Activated naive CD8-positive, alpha-beta T cell treated with anti-CD3 and anti-CD28 coated beads, Interleukin-2, amount 10 ng/mL, durations not matched to agents 7 days and 5 days (primary cell): ENCODE measurements around the gene NPAS3. TPM values are rescaled to one million over a fixed set of nuclear protein-coding genes. Genes with fewer than 3 reads are reported as not detected.

Experiments
- ATAC-seq: fragments of 150-1000 bp; cut with Tn5 transposase; one replicate; pipeline ENCODE4 v1.10.0; 2021; ENCODE audit warnings: low read depth, moderate library complexity
- POLR2A ChIA-PET: fragments of 350-600 bp; sonication (Branson Sonifier 250); formaldehyde crosslinking; loops from one replicate; lab custom pipeline; 2021; ENCODE audit warnings: antibody characterized with exemption; lab: Charles Lee
- DNase-seq: peaks from one replicate; pipeline ENCODE4 v3.0.0; 2021
- H3K27ac Mint-ChIP-seq: one replicate; pipeline ENCODE4 v1.8.0; 2022; ENCODE audit warnings: mild to moderate bottlenecking, mixed read lengths
- H3K27me3 Mint-ChIP-seq: one replicate; pipeline ENCODE4 v1.8.0; 2022; ENCODE audit warnings: mild to moderate bottlenecking, moderate library complexity, mixed read lengths
- H3K36me3 Mint-ChIP-seq: one replicate; pipeline ENCODE4 v1.8.0; 2021; ENCODE audit warnings: mild to moderate bottlenecking, mixed read lengths
- H3K4me1 Mint-ChIP-seq: one replicate; pipeline ENCODE4 v1.8.0; 2021; ENCODE audit warnings: mixed read lengths
- H3K4me3 Mint-ChIP-seq: one replicate; pipeline ENCODE4 v1.8.0; 2022; ENCODE audit warnings: mild to moderate bottlenecking, moderate library complexity, mixed read lengths
- H3K9me3 Mint-ChIP-seq: one replicate; pipeline ENCODE4 v1.8.0; 2021; ENCODE audit warnings: mixed read lengths
- total RNA-seq, 2 experiments: library from RNA; stranded (reverse); gene quantifications; one replicate each; pipeline ENCODE4 v1.2.3, GENCODE V29; 2021

The NPAS3 gene
- total RNA-seq, 2 experiments from 2014 or later = not detected

DNA sequence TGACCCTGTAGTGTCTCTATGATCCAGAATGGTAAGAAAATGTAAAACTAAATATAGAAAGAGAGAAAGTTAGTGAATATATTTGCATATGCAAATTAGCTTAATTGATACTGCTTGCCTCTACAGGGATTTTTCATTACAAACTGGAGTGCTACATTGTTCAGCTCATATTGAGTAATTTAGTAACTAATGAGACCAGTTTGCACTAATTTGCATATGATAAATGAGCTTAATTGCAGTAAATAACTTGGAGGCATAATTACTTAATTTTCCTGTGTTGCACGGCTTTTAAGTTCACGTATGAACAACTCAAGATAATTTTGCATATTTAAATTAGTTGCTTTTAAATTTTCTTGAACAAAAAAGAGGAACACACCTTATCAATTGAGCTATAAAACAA is 436.5 kb downstream of the NPAS3 start:
- POLR2A ChIA-PET = no interaction called here
- no peaks in the 10 kb centered on the region for H3K9me3 Mint-ChIP-seq
- H3K27ac Mint-ChIP-seq = no peak overlapping the region
- no peak for ATAC-seq
- no peak overlapping the region for H3K4me3 Mint-ChIP-seq
- no peaks in the 10 kb centered on the region for H3K36me3 Mint-ChIP-seq
- H3K27me3 Mint-ChIP-seq = no peaks in the 10 kb centered on the region
- no peaks in the 10 kb centered on the region for H3K4me1 Mint-ChIP-seq
- DNase-seq = no peak

DNA sequence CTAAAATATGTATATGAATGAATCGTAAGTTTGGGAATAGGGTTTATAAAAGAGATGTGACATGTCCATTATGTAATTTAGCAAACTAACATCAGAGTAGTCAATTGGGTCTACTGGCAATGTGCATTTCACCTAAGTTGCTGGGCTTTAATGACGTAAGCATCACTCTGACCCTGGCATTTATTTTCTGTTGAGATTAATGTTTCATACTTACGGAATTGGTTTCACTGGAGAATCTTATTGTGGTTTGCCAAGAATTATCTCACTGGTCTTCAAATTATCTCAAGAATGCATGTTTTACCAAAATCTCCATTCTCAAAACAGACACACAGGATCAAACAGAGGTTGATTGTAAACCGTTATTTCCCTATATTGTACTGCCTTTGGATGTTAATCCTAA is 437.1 kb downstream of the NPAS3 start:
- Mint-ChIP-seq H3K27me3 (no peaks in the 10 kb centered on the region), H3K36me3 (no peaks in the 10 kb centered on the region), H3K4me3 (no peak overlapping the region), H3K27ac (no peak overlapping the region), H3K9me3 (no peaks in the 10 kb centered on the region), H3K4me1 (no peaks in the 10 kb centered on the region)
- no peak for DNase-seq
- POLR2A ChIA-PET = no interaction called here
- no peak for ATAC-seq

DNA sequence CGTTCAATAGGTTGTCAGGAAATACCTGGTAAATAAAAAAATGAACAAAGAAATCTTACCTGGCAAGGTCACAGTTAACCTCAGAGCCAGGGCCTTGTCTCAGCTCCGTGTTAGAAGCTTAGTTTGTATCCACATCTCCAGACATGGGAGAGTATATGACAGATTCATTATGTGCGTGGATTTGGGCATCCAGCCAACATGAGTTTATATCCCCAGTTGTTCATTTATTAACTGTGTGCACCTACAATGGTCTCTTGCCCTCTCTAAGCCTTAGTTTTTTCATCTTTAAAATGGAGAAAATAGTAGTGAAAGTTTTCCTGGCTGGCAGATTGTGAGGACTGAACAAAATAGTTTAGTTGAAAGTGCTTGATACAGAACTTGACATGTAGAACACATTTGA is 437.8 kb downstream of the NPAS3 start:
- DNase-seq (no peak), ATAC-seq (no peak)
- H3K4me1 Mint-ChIP-seq = no peaks in the 10 kb centered on the region
- H3K4me3 Mint-ChIP-seq = no peak overlapping the region
- no peaks in the 10 kb centered on the region for H3K9me3 Mint-ChIP-seq
- H3K36me3 Mint-ChIP-seq = no peaks in the 10 kb centered on the region
- no peak overlapping the region for H3K27ac Mint-ChIP-seq
- POLR2A ChIA-PET = no interaction called here
- peaks cover 2% of the 10 kb centered on the region for H3K27me3 Mint-ChIP-seq

DNA sequence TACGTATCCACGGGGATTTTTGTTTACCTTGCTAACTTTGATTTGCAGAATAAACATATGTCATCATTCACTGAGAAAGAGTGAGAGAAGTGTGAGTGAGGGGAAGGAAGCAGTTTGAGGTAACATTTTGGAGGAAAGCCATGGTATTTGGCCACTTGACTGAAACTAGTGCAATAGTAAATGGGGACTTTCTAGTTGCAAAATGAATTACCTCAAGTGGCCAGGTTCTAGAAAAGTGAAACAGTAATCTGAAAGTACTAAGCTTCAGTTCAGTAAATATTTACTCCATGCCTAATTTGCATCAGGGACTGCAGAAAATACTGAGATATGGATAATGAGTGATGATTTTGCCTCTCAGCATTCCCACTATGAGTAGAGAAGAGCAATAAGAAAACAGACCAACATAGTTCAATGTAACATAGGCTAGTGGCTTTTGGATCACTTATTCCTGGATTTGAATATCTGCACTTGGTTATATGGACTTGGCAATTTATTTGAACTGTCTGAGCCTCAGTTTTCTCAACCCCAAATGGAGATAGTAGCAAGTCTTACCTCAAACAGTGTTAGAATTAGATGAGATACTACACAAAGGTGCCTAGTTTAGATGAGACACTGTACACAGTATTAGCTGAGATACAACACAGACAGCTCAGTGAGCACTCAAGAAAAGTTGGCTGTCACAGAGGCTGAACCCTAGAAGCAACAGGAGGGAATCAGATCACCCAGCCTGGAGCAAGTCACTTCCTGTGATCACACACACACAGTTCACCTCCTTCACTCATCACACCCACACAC is 439.1 kb downstream of the NPAS3 start:
- Mint-ChIP-seq H3K36me3 (no peaks in the 10 kb centered on the region), H3K4me3 (no peak overlapping the region), H3K9me3 (no peaks in the 10 kb centered on the region), H3K4me1 (no peaks in the 10 kb centered on the region), H3K27ac (no peak overlapping the region), H3K27me3 (peaks cover 2% of the 10 kb centered on the region)
- ATAC-seq (no peak), DNase-seq (no peak)
- POLR2A ChIA-PET = no interaction called here

DNA sequence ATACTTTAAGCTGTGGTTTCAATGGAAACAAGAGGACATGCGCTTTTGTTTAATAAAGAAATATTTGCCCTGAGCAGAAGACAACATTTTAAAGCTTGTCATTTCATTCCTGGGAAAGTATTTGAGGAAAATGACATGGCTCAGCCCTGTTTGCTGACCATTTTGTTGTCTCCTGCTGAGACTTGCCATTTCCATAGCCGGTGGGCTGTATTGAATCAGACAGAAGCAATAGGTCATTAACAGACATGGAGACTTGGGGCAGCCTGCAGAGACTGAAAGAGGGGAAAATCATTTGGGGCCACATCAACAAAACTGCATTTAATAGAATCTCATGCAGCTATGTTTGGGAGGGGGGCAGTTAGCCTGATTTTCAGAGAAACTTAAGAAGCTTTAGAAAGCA is 443.0 kb downstream of the NPAS3 start:
- POLR2A ChIA-PET = no interaction called here
- DNase-seq (no peak), ATAC-seq (no peak)
- Mint-ChIP-seq H3K27ac (no peak overlapping the region), H3K4me3 (no peak overlapping the region), H3K36me3 (no peaks in the 10 kb centered on the region), H3K27me3 (peaks cover 2% of the 10 kb centered on the region), H3K4me1 (no peaks in the 10 kb centered on the region), H3K9me3 (no peaks in the 10 kb centered on the region)

DNA sequence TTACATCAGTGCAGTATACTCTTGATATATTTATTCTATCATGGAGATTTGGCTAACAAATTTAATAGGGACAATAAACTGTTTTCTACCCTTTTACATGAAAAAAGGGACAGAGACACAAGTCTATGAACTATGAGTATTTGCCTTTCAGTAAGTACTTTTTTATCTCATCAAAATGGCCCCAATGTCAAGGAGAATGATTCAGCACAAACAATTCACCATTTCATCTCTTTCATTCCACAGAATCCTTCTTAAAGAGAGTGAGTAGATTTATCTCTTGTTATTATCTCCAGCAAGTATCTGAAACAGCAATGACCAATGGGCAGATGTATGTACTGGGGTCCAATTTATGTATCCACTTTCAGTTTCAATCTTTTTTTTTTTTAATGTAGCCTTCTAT is 447.5 kb downstream of the NPAS3 start:
- H3K27me3 Mint-ChIP-seq = peaks cover 2% of the 10 kb centered on the region
- H3K27ac Mint-ChIP-seq = no peak overlapping the region
- H3K4me1 Mint-ChIP-seq = no peaks in the 10 kb centered on the region
- H3K9me3 Mint-ChIP-seq = no peaks in the 10 kb centered on the region
- POLR2A ChIA-PET = no interaction called here
- H3K36me3 Mint-ChIP-seq = no peaks in the 10 kb centered on the region
- ATAC-seq = no peak
- DNase-seq = no peak
- H3K4me3 Mint-ChIP-seq = no peak overlapping the region

DNA sequence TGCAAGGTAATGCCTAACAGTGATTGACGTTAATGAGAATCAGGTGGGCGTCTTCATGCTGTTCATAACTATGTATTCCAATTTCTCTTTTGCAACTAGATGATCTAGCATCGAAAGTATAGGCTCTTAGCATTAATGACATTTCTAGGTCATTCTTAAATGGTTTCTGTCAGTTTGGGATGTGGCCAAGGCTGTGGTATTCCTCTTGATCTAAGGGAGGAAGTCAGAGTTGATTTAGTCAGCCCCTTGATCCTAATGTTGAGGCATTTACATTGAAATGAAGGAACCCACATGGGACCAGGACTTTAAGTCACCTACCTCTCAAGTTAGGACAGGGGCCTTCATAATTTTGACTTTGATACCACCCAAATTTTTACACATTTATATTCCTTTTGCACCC is 448.1 kb downstream of the NPAS3 start:
- no peaks in the 10 kb centered on the region for H3K9me3 Mint-ChIP-seq
- ATAC-seq = no peak
- POLR2A ChIA-PET = no interaction called here
- H3K27ac Mint-ChIP-seq = no peak overlapping the region
- H3K4me3 Mint-ChIP-seq = no peak overlapping the region
- no peaks in the 10 kb centered on the region for H3K27me3 Mint-ChIP-seq
- H3K4me1 Mint-ChIP-seq = no peaks in the 10 kb centered on the region
- H3K36me3 Mint-ChIP-seq = no peaks in the 10 kb centered on the region
- no peak for DNase-seq

DNA sequence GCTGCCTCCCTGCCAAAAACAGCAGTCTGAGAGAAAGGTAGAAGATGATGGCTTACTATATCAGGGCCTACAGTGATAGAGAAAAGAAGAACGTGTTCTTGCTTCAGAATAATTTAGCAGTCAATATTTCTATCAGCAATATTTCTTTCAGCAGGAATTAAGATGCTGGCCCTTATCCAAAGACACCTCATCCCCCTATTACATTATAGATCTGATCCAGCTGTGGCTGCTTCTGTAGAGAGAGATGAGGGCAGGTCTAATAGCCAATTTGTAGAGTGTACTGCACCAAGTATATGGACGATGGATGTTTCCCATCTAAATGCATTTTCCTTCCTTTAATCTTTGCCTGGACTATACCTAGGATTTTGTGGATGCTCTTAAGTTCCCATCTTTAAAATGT is 451.7 kb downstream of the NPAS3 start:
- Mint-ChIP-seq H3K9me3 (no peaks in the 10 kb centered on the region), H3K27ac (no peak overlapping the region), H3K4me3 (no peak overlapping the region), H3K4me1 (no peaks in the 10 kb centered on the region), H3K27me3 (no peaks in the 10 kb centered on the region), H3K36me3 (no peaks in the 10 kb centered on the region)
- DNase-seq (no peak), ATAC-seq (no peak)
- POLR2A ChIA-PET = no interaction called here

DNA sequence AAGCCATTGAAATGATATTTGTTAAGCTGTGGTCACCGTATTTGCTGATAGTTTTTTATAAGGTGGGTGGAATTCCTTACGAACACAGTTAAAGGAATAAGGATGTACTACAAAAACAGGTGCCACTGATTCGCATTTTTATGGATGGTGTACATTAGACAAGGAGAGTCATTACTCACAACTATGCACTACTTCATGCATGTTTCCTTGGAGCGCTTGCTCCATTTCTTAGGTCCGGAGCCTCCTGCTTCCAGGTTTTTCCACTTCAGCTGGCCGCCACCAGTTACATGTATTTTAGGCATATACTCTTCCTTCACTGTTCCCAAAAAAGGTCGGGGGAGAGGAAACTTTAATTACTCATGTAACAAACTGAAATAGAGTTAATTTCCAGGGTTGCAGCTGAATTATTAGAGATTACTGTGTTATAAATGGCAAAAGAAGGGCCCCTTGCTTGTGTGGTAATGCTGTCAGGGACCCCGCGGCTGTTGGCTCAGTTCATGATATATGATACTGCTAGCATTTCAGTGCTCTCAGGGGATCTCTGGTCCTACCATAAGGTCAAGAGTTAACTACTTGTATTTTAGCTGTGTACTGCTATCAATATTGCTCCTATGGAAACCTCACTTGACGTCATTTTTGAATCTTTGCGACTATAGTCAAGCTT is 454.7 kb downstream of the NPAS3 start:
- no peak overlapping the region for H3K27ac Mint-ChIP-seq
- no peak for DNase-seq
- H3K9me3 Mint-ChIP-seq = no peaks in the 10 kb centered on the region
- POLR2A ChIA-PET = no interaction called here
- no peak overlapping the region for H3K4me3 Mint-ChIP-seq
- H3K36me3 Mint-ChIP-seq = no peaks in the 10 kb centered on the region
- no peaks in the 10 kb centered on the region for H3K27me3 Mint-ChIP-seq
- no peak for ATAC-seq
- no peaks in the 10 kb centered on the region for H3K4me1 Mint-ChIP-seq

DNA sequence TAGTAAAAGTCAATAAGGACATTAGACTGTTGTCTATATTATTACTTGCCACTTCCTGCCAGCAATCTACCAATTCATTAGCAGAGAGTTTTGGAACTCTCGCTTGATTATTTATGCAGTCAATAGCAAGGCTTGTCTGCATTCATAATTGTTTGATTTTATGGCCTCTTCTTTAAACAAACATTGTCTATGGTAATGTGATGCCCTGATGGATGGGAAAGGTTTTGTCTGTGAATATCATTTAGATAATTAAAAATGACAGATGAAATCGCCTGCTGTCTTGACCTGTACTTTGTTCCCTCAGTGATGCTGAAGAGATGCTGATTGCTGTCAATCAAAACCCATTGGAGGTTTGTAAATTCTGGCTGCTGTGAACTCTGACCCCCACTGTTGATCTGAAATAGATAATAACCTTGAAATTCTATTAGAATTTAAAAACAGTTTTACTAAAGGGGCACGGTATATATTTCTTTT is 455.3 kb downstream of the NPAS3 start:
- Mint-ChIP-seq H3K9me3 (no peaks in the 10 kb centered on the region), H3K27me3 (no peaks in the 10 kb centered on the region), H3K4me3 (no peak overlapping the region), H3K4me1 (no peaks in the 10 kb centered on the region), H3K27ac (no peak overlapping the region), H3K36me3 (no peaks in the 10 kb centered on the region)
- DNase-seq (no peak), ATAC-seq (no peak)
- POLR2A ChIA-PET = no interaction called here

DNA sequence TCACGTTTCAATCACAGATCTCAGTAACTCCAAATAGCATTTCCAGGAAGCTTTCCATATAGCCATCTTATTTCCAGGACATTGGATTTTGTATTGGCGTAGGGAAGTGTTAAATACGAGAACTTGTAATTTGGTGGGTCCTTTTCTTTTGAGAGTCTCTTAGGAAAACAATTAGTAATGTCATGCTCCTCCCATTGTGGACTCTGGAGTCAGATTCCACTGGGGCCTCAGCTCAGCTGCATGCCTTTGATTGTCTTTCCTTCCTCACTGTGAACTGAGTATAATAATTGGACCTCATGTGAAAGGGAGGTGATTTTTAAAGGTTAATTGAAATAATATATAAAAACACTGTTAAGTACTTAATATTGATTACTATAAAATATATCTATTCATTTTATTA is 462.6 kb downstream of the NPAS3 start:
- Mint-ChIP-seq H3K36me3 (no peaks in the 10 kb centered on the region), H3K4me1 (no peaks in the 10 kb centered on the region), H3K4me3 (no peak overlapping the region), H3K27ac (no peak overlapping the region), H3K27me3 (no peaks in the 10 kb centered on the region), H3K9me3 (no peaks in the 10 kb centered on the region)
- POLR2A ChIA-PET = no interaction called here
- DNase-seq (no peak), ATAC-seq (no peak)

DNA sequence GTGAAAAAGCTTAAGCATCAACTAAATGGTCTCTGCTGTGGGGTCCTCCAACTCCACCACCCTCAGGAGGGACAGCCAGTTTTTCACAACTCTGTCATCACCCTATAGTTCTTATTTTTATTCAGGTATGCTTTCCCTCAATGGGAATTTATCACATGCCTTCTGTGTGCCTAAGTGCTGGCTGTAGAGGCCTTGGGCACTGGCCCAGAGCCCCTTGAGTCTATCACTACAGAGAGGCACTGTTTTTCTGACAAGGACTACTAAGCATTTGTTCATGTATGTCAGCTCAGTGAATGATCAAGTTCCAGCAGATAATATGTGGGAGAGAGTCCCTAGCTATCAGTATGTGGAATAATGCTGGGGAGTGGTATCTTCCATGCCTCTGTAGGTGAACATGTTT is 463.9 kb downstream of the NPAS3 start:
- no peak overlapping the region for H3K4me3 Mint-ChIP-seq
- no peak overlapping the region for H3K27ac Mint-ChIP-seq
- no peak for ATAC-seq
- H3K27me3 Mint-ChIP-seq = no peaks in the 10 kb centered on the region
- no peak for DNase-seq
- H3K9me3 Mint-ChIP-seq = peaks cover 2% of the 10 kb centered on the region
- H3K4me1 Mint-ChIP-seq = no peaks in the 10 kb centered on the region
- no peaks in the 10 kb centered on the region for H3K36me3 Mint-ChIP-seq
- POLR2A ChIA-PET = no interaction called here

DNA sequence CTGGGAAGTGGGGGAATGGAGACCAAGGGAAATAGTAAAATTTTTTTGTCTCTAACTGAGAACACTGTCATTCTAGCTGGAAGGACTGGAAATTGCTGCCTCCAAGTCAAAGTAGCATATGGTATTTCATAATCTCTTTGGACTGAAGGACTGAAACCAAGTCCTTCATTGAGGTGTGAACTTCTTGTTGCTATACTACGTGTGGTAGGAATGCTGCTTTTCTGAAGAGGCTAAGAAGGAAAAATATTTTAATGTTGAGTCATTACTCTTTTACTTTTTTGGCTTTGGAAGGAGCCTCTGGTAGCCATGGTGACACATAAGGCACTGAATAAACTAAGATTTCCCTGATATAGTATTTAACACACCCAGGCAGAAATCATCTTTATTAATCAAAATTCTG is 465.4 kb downstream of the NPAS3 start:
- Mint-ChIP-seq H3K27ac (no peak overlapping the region), H3K4me3 (no peak overlapping the region), H3K36me3 (no peaks in the 10 kb centered on the region), H3K9me3 (peaks cover 2% of the 10 kb centered on the region), H3K27me3 (no peaks in the 10 kb centered on the region), H3K4me1 (no peaks in the 10 kb centered on the region)
- POLR2A ChIA-PET = no interaction called here
- DNase-seq = no peak
- ATAC-seq = no peak

DNA sequence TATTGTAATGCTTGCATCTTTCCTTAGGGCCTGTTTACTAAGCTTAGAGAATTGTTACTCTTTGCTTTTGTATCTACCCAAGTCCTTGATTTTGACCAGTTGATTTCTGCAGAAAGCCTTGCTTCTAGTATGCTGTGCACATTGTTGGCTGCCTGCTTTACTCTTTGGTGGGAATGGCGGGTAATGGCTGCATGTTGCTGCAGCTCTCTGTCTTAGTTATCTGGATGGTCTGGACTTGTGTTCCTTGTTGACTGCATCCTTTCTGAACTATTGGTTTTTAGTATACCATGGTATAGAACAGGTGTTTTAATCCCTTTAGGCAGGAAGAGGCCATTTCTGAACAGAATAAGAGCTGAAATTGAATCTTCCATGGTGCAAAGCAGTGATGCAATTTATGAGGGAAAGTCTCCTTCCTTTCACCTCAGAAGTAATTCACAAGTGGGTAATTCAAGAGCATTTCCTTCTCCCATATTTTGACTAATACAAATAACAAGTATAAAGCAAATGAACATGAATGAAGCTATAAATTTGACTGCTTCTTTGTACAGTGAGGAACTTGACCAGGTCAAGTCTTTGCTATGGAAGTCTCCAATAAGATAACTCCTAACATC is 466.4 kb downstream of the NPAS3 start:
- POLR2A ChIA-PET = no interaction called here
- ATAC-seq (no peak), DNase-seq (no peak)
- no peaks in the 10 kb centered on the region for H3K4me1 Mint-ChIP-seq
- no peak overlapping the region for H3K4me3 Mint-ChIP-seq
- peaks cover 2% of the 10 kb centered on the region for H3K9me3 Mint-ChIP-seq
- H3K27ac Mint-ChIP-seq = no peak overlapping the region
- no peaks in the 10 kb centered on the region for H3K36me3 Mint-ChIP-seq
- H3K27me3 Mint-ChIP-seq = no peaks in the 10 kb centered on the region
